Spinal cord (tissue), 10 donors: ENCODE data around the gene LBHD1. TPM values are rescaled to one million over a fixed set of nuclear protein-coding genes. Genes with fewer than 3 reads are reported as not detected.
"Not testable (repeated sequence)": the region's sequence is repeated elsewhere in the genome, so short reads cannot be mapped to it uniquely, and the experiment has no call there.

Source experiments
- DNase-seq, 6 donors: peaks; one replicate each; pipeline versions ENCODE4 v3.0.0 to v3.0.0-alpha.2; 2013 to 2015; ENCODE audit warnings: low spot score in 6 of 6, low read depth in 4 of 6
- H3K27ac ChIP-seq: one replicate; pipeline ENCODE4 v1.5.1; 2013; ENCODE audit warnings: low read depth, low read length, control low read depth
- H3K27me3 ChIP-seq: one replicate; pipeline ENCODE4 v1.6.1; 2013; ENCODE audit warnings: low read length; ENCODE audit not compliant: control insufficient read depth, insufficient read depth
- H3K36me3 ChIP-seq: one replicate; pipeline ENCODE4 v1.6.1; 2013; ENCODE audit warnings: low read length; ENCODE audit not compliant: control insufficient read depth, insufficient read depth
- H3K4me1 ChIP-seq: one replicate; pipeline ENCODE4 v1.6.1; 2013; ENCODE audit warnings: low read length; ENCODE audit not compliant: control insufficient read depth, insufficient read depth
- H3K4me3 ChIP-seq: one replicate; pipeline ENCODE4 v1.5.1; 2013; ENCODE audit warnings: low read depth, low read length, control low read depth
- H3K9me3 ChIP-seq: one replicate; pipeline ENCODE4 v1.6.1; 2013; ENCODE audit warnings: low read length; ENCODE audit not compliant: control insufficient read depth, insufficient read depth
- WGBS: methylation state at CpG from one replicate; pipeline ENCODE4 v1.1.5; 2013; ENCODE audit warnings: missing lambda C conversion rate; ENCODE audit not compliant: insufficient coverage; 5-methylcytosine and 5-hydroxymethylcytosine counted together
- polyA plus RNA-seq, 2 donors: library from polyadenylated mRNA; unstranded; fragments of 120-200 nt; gene quantifications; one replicate each; pipeline ENCODE4 v1.2.1, GENCODE V29; 2013; ENCODE audit not compliant: insufficient read length in 2 of 2
- total RNA-seq, 2 donors: library from RNA; depleted of rRNA in 1 of 2; stranded (reverse); fragments of 120-200 nt in 1 of 2; fragments of >200 nt in 1 of 2; gene quantifications; one replicate each; pipeline versions ENCODE4 v1.2.3 to v1.2.4, GENCODE V29; 2013 to 2014
- donor health status: healthy.

The LBHD1 gene
- total and polyA plus RNA-seq, 4 donors = 2.9 to 10.2 (median 6.8) TPM

DNA sequence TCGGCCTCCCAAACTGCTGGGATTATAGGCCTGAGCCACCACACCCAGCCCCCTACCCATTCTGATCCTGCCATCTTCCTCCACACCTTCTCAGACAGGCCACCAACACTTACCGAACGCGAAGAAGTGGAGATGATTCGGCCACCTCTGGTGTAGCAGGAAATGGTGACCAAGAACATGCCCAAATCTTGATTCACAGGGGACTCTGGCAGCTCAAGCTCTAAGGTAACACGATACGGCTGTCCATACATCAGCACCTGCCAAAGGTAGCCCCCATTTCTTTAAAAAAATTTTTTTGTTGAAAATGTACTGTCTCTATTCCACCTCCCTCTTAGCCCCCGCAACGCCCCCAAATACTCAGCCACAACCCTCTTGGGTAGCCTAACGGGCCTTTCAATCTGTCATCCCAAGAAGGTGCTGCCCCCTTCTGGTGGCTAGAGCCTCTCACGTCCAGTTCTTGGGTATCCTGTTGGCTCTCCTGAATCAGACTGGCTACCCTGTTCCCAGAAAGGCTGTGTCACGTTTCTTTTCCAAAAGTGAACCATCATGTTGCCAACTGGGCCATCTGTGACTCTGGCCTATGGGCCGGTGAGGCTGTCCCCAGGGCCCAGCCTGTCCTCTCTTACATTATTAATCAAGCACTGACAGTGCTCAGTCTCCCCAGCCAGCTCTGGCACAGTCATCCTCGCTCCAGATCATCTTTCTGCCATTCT, 22.5 kb upstream of the LBHD1 start:
- DNase-seq = peak in 4 of 6 donors; percentile 47 to 89 (median 72)
- Histone ChIP-seq H3K4me1 (peaks cover 7% of the 10 kb centered on the region), H3K9me3 (no peaks in the 10 kb centered on the region), H3K27me3 (no peaks in the 10 kb centered on the region), H3K4me3 (no peak overlapping the region), H3K36me3 (peaks cover 64% of the 10 kb centered on the region), H3K27ac (no peak overlapping the region)
- 52% methylated on average over 12 of the region's 14 CpGs for WGBS

DNA sequence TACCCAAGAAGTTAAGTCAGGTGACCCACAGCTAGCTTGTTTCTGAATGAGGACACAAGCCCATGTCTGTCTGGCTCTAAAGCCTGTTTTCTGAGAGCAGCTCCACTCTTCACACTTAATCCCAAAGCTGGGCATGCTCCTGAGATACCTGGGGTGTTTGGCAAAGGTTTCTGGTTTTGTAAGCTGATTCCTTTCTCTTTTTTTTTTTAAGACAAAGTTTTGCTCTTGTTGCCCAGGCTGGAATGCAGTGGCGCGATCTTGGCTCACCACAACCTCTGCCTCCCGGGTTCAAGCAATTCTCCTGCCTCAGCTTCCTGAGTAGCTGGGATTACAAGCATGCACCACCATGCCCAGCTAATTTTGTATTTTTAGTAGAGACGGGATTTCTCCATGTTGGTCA, 21.6 kb upstream of the LBHD1 start:
- not testable (repeated sequence) for H3K27me3 ChIP-seq, H3K4me1 ChIP-seq, H3K4me3 ChIP-seq, H3K27ac ChIP-seq, DNase-seq, H3K9me3 ChIP-seq
- peaks cover 68% of the 10 kb centered on the region for H3K36me3 ChIP-seq
- WGBS = no CpG with 5 or more reads among the region's 4 CpGs

- Histone ChIP-seq H3K36me3 (peaks cover 57% of the 10 kb centered on the region), H3K9me3 (no peaks in the 10 kb centered on the region), H3K27me3 (peaks cover 11% of the 10 kb centered on the region), H3K4me1 (peaks cover 10% of the 10 kb centered on the region), H3K27ac (peak within 1 kb of the TSS; percentile 50), H3K4me3 (peak within 1 kb of the TSS; percentile 12)
- WGBS = 62% methylated on average over 6 of the region's 11 CpGs
- peak in 1 of 6 donors; percentile 47 for DNase-seq
Observed at GRCh38 chr11:62689421-62690183, 17.5 kb upstream of the LBHD1 start, which contains the start of gene LRRN4CL. TSS of gene LRRN4CL (minus strand) at chr11:62689530. CDS start at chr11:62688508, 1,022 bp downstream.

GRCh38 chr11:62688491-62688890, 16.4 kb upstream of the LBHD1 start:
- peak overlapping the region; percentile 50 for H3K27ac ChIP-seq

DNA sequence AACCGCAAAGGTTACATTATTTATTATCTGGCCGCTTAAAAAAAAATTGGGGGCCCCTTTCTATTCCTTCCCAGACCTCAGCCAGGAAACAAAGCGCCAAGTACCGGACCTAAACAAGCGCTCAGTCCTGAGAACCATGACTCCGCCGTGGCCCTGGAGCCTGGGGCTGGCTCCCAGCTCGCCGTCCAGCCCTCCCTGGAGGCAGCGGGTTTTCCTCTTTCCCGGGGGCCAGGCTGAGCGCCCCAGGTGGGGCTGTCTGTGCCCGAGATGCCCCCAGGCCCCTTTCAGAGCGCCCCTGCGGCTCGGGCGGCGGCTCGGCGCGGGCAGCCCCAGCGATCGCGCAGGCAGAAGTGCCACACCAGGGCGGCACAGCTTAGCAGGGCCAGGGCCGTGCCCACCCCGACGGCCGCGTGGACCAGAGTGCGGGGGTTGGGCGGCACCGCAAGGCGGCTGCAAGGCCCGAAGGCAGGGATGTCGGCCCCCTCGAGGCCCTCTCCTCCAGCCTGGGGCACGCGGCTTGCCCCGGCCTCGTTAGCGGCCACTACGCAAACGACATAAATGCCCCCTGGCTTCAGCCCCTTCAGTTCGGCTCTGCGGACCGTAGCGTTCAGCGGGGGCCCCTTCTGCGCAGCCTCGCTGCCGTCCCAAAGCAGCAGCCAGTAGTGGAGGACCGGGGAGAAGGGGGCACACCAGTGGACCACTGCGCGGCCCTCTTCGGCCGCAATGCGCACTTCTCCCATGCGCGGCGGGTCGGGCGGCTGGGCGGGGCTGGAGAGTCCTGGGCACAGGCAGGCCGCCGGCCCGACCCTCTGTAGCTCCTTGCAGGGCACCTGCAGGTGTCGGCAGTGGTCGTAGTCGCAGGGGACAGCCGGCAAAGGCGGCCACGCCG, 15.7 kb upstream of the LBHD1 start:
- Histone ChIP-seq H3K36me3 (peaks cover 42% of the 10 kb centered on the region), H3K4me1 (peaks cover 10% of the 10 kb centered on the region), H3K9me3 (no peaks in the 10 kb centered on the region), H3K4me3 (peak overlapping the region; percentile 12), H3K27me3 (peaks cover 11% of the 10 kb centered on the region), H3K27ac (no peak overlapping the region)
- 18% methylated on average over 74 of the region's 74 CpGs for WGBS
- DNase-seq = no peak

More at GRCh38 chr11:62688491-62688890, 16.4 kb upstream of the LBHD1 start:
- Histone ChIP-seq H3K27me3 (peaks cover 11% of the 10 kb centered on the region), H3K36me3 (peaks cover 49% of the 10 kb centered on the region), H3K9me3 (no peaks in the 10 kb centered on the region), H3K4me3 (peak overlapping the region; percentile 12), H3K4me1 (peaks cover 10% of the 10 kb centered on the region)
- DNase-seq = no peak
- no CpG with 5 or more reads among the region's 1 CpG for WGBS

DNA sequence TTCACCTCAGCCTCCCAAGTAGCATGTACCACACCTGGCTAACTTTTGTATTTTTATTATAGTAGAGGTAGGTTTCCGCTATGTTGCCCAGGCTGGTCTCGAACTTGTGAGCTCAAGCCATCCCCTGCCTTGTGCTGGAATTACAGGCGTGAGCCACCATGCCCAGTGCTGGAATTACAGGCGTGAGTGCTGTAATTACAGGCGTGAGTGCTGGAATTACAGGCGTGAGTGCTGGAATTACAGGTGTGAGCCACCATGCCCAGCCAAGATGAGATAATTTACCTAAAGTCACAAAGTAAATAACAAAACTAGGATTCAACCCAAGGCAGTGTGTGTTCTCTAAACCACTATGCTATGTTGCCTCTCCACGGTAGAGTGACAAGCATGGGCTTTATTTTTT, 10.5 kb upstream of the LBHD1 start:
- Histone ChIP-seq H3K4me3 (no peak overlapping the region), H3K36me3 (no peaks in the 10 kb centered on the region), H3K9me3 (no peaks in the 10 kb centered on the region), H3K27ac (no peak overlapping the region), H3K4me1 (peaks cover 18% of the 10 kb centered on the region), H3K27me3 (peaks cover 2% of the 10 kb centered on the region)
- no peak for DNase-seq
- 94% methylated on average over 4 of the region's 7 CpGs for WGBS

- peak in 2 of 6 donors; percentile 19 to 49 for DNase-seq
- 22% methylated on average over 1 of the region's 4 CpGs for WGBS
- Histone ChIP-seq H3K36me3 (peaks cover 12% of the 10 kb centered on the region), H3K4me1 (peaks cover 20% of the 10 kb centered on the region), H3K27me3 (no peaks in the 10 kb centered on the region), H3K27ac (no peak overlapping the region), H3K9me3 (no peaks in the 10 kb centered on the region), H3K4me3 (no peak overlapping the region)
Observed at GRCh38 chr11:62680825-62681240, 8.8 kb upstream of the LBHD1 start.

DNA sequence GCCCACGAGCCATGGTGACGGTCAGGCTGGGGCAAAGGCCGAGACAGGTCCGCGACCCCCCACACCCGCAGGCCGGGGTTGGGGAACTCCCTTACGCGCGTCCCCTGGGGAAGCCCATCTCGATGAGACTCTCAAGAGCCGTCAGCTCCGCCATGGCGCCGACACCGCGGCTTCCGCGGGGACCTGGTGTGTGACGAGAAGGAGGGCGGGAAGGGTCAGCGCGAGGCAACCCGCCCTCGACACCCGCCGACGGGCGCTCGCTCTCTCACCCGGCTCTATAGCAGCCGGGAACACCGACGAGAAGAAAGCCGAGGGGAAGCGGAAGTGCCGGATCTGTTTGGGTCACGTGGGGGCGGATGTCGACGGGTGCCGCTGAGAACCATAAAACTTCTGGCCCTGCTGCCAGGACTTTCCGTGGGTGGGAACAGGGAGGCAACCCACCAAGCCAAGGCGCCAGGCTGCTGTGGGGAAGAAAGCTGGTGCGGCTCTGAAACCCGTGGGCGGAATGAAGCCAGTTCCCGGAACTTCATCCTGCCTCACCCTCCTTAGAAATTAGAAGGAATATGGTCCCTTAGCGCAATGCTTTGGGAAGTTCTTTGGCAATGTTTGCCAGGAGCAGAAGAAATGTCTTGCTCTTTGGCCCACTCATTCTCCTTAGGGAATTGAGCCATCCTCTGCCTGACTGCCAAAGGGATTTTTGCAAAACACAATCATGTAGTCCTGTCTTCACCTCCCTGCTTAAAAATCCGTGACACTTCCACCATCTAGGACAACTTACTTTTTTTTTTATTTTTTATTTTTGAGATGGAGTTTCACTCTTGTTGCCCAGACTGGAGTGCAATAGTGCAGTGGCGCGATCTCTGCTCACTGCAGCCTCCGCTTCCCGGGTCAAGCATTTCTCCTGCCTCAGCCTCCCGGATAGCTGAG, 7.0 kb upstream of the LBHD1 start, which contains the start of gene UBXN1:
Gene UBXN1, minus strand, starts transcription at position 304 of the 927 bp plus-strand sequence. Its CDS starts 150 bp downstream, at position 154.
- 2% methylated on average over 49 of the region's 55 CpGs for WGBS
- Histone ChIP-seq H3K27ac (peak within 1 kb of the TSS; percentile 93), H3K36me3 (peaks cover 23% of the 10 kb centered on the region), H3K9me3 (no peaks in the 10 kb centered on the region), H3K4me3 (peak within 1 kb of the TSS; percentile 99), H3K4me1 (peaks cover 20% of the 10 kb centered on the region), H3K27me3 (no peaks in the 10 kb centered on the region)
- DNase-seq = peak in 5 of 6 donors; percentile 73 to 97 (median 87)
